ENCODE results near the gene RGL1. TPM values are rescaled to one million over a fixed set of nuclear protein-coding genes. Genes with fewer than 3 reads are reported as not detected.

RGL1 gene
- total RNA-seq, 1 experiment from 2014 or later = 0.92 TPM

DNA sequence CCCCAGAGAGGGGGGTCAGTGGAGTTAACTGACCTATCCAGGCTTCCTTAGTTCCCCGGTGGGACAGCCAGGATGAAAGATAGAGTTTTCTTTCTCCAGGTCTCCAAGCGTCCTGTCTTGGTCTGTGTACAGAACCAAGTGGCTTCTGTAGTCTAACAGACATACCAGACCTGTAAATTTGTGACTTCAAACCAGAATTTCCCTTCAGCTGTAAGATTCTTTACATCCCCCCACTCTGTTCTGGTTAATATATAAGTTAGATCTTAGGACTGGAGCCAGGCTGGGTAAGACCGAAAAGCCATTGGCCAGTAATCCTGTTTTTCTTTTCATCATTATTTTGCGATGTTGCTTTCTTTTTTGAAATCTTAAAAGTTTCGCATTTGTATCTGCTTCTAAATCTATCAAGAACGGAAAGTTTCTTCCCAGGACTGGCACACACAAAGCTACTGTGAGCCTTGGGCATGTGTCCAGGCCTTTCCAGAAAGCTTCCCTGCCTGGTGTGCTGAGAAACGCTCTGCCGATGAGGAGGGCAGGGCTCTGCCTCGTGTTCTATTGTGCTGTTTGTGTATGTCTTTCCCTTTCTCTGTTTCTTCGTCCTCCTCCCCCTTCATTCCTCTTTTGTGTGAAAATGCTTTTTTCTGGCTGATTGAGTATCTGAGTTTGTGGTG lies 72.3 kb downstream of the RGL1 start:
- TF ChIP-seq TCF7L2 (IDR thresholded peaks at IDR 0.05; ENCODE audit: low read depth, low read length) = no peak
- TF ChIP-seq SIN3A (IDR thresholded peaks at IDR 0.05; ENCODE audit: borderline replicate concordance, insufficient read depth, low read depth, low read length) = no peak
- no peak for TF ChIP-seq POLR2AphosphoS5 (IDR thresholded peaks at IDR 0.05; ENCODE audit: low read depth, low read length)
- no peak for TF ChIP-seq CTCF (IDR thresholded peaks at IDR 0.05)
- TF ChIP-seq, protein P1, sequence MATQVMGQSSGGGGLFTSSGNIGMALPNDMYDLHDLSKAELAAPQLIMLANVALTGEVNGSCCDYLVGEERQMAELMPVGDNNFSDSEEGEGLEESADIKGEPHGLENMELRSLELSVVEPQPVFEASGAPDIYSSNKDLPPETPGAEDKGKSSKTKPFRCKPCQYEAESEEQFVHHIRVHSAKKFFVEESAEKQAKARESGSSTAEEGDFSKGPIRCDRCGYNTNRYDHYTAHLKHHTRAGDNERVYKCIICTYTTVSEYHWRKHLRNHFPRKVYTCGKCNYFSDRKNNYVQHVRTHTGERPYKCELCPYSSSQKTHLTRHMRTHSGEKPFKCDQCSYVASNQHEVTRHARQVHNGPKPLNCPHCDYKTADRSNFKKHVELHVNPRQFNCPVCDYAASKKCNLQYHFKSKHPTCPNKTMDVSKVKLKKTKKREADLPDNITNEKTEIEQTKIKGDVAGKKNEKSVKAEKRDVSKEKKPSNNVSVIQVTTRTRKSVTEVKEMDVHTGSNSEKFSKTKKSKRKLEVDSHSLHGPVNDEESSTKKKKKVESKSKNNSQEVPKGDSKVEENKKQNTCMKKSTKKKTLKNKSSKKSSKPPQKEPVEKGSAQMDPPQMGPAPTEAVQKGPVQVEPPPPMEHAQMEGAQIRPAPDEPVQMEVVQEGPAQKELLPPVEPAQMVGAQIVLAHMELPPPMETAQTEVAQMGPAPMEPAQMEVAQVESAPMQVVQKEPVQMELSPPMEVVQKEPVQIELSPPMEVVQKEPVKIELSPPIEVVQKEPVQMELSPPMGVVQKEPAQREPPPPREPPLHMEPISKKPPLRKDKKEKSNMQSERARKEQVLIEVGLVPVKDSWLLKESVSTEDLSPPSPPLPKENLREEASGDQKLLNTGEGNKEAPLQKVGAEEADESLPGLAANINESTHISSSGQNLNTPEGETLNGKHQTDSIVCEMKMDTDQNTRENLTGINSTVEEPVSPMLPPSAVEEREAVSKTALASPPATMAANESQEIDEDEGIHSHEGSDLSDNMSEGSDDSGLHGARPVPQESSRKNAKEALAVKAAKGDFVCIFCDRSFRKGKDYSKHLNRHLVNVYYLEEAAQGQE (IDR thresholded peaks at IDR 0.05; ENCODE audit: insufficient read depth in 1 of 2, low read depth in 2 of 2, low read length in 1 of 2) = no peak
- no peaks in the 10 kb centered on the region for H3K9me3 ChIP-seq (ENCODE audit: control insufficient read depth, insufficient read depth, low read depth, low read length)
- peak overlapping the region in 1 of 2 experiments; percentile 15; a peak in 1 of 4 replicates for H3K4me3 ChIP-seq (ENCODE audit: low read depth in 2 of 2, low read length in 2 of 2)
- H3K4me1 ChIP-seq (ENCODE audit: control insufficient read depth, insufficient read depth, low read length) = no peaks in the 10 kb centered on the region
- ATAC-seq = no peak
- H3K27me3 ChIP-seq (ENCODE audit: control insufficient read depth, insufficient read depth, low read length) = no peaks in the 10 kb centered on the region
- CTCF ChIA-PET = no interaction called here
- no peaks in the 10 kb centered on the region for H3K36me3 ChIP-seq (ENCODE audit: control insufficient read depth, insufficient read depth, low read length)
- POLR2A ChIA-PET = no interaction called here
- H3K27ac ChIP-seq (ENCODE audit: low read length) = no peak overlapping the region
- intact Hi-C loops (cut with micrococcal nuclease; ENCODE audit: unreplicated experiment) (no loop called here), in situ Hi-C loops (cut with HindIII; ENCODE audit: low pct_unique_long_range_greater_than_20kb, low sequenced_read_pairs) (no loop called here)
- no TSS peak for BruUV-seq (replicated peaks)
- DNase-seq (ENCODE audit: low read depth, low spot score) = no peak

GRCh38 chr1:183879494-183879893 lies 74.6 kb downstream of the RGL1 start:
- no peak for ATAC-seq
- CTCF ChIA-PET = no interaction called here
- TF ChIP-seq SIN3A (IDR thresholded peaks at IDR 0.05; ENCODE audit: borderline replicate concordance, insufficient read depth, low read depth, low read length) (no peak), TCF7L2 (IDR thresholded peaks at IDR 0.05; ENCODE audit: low read depth, low read length) (no peak), CTCF (IDR thresholded peaks at IDR 0.05) (no peak), POLR2AphosphoS5 (IDR thresholded peaks at IDR 0.05; ENCODE audit: low read depth, low read length) (no peak)
- TF ChIP-seq, protein P1 (IDR thresholded peaks at IDR 0.05; ENCODE audit: insufficient read depth in 1 of 2, low read depth in 2 of 2, low read length in 1 of 2) = no peak
- Histone ChIP-seq H3K9me3 (ENCODE audit: control insufficient read depth, insufficient read depth, low read depth, low read length) (no peaks in the 10 kb centered on the region), H3K27me3 (ENCODE audit: control insufficient read depth, insufficient read depth, low read length) (no peaks in the 10 kb centered on the region), H3K4me3 (ENCODE audit: low read depth in 2 of 2, low read length in 2 of 2) (no peak overlapping the region), H3K27ac (ENCODE audit: low read length) (no peak overlapping the region), H3K4me1 (ENCODE audit: control insufficient read depth, insufficient read depth, low read length) (no peaks in the 10 kb centered on the region), H3K36me3 (ENCODE audit: control insufficient read depth, insufficient read depth, low read length) (no peaks in the 10 kb centered on the region)
- in situ Hi-C loops (cut with HindIII; ENCODE audit: low pct_unique_long_range_greater_than_20kb, low sequenced_read_pairs) = no loop called here
- no peak for DNase-seq (ENCODE audit: low read depth, low spot score)
- intact Hi-C loops (cut with micrococcal nuclease; ENCODE audit: unreplicated experiment) = no loop called here
- BruUV-seq (replicated peaks) = no TSS peak
- POLR2A ChIA-PET = no interaction called here
